BLaER1 treated with 17β-estradiol and CSF1 and Interleukin-3, amounts not matched to agents 10 nM and 100 nM (cell line): ENCODE measurements around the gene GALNT9.
A peak's percentile ranks its signal among the peaks of the same experiment; 100 is the strongest.

Experiments used
- H3K27ac ChIP-seq, 11 experiments: shearing (Covaris generic); formaldehyde crosslinking; 2 replicates each; pipeline ENCODE4 v1.8.1; 2022
- H3K27me3 ChIP-seq, 11 experiments: shearing (Covaris generic); formaldehyde crosslinking; 2 replicates each; pipeline ENCODE4 v1.8.1; 2022
- H3K36me3 ChIP-seq, 11 experiments: shearing (Covaris generic); formaldehyde crosslinking; 2 replicates each; pipeline ENCODE4 v1.8.1; 2022
- H3K4me1 ChIP-seq, 10 experiments: shearing (Covaris generic); formaldehyde crosslinking; 2 replicates each; pipeline ENCODE4 v1.8.1; 2022
- H3K4me2 ChIP-seq, 11 experiments: shearing (Covaris generic); formaldehyde crosslinking; 2 replicates each; pipeline ENCODE4 v1.8.1; 2022
- H3K4me3 ChIP-seq, 10 experiments: shearing (Covaris generic); formaldehyde crosslinking; 2 replicates each; pipeline ENCODE4 v1.8.1; 2022
- H3K9ac ChIP-seq, 11 experiments: shearing (Covaris generic); formaldehyde crosslinking; 2 replicates each; pipeline ENCODE4 v1.8.1; 2022
- H3K9me3 ChIP-seq, 11 experiments: shearing (Covaris generic); formaldehyde crosslinking; replicated peaks in 1 of 11; 2 replicates each; pipeline ENCODE4 v1.8.1; 2022
- H4K20me1 ChIP-seq, 11 experiments: shearing (Covaris generic); formaldehyde crosslinking; 2 replicates each; pipeline ENCODE4 v1.8.1; 2022
- Cebpa-rat ChIP-seq, 11 experiments: shearing (Covaris generic); IDR thresholded peaks; 2 replicates each; pipeline ENCODE4 v1.8.1; 2022

The GALNT9 gene

DNA sequence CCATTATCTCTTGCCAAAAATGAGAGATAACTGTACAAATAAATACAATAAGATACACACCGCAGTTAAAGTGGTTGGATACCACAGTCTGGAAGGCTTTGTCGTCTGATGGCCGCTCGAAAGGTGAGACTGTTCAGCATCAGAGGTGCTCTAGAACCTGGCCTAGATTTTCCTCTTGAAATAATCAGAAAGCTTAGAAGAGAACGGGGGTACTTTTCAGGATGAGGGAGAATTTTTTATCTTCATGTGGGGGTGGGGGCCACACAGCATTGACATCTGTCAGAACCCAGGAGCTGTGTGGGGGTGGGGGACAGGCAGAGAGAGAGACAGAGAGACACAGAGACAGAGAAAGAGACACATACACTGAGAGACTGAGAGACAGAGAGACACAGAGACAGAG, 90.5 kb downstream of the GALNT9 start:
- Histone ChIP-seq H3K9me3 (no peaks in the 10 kb centered on the region), H3K4me3 (no peak overlapping the region), H3K27ac (peak overlapping the region in 3 of 11 experiments; percentile 61 to 66 (median 63); a peak in 3 of 22 replicates), H3K27me3 (peaks cover 16 to 26% (median 23%) of the 10 kb centered on the region in 11 experiments; a peak in 20 of 22 replicates), H3K4me1 (peaks cover 32 to 62% (median 59%) of the 10 kb centered on the region in 10 experiments), H3K4me2 (peak overlapping the region in 10 of 11 experiments; percentile 33 to 94 (median 80); a peak in 18 of 22 replicates), H3K36me3 (no peaks in the 10 kb centered on the region), H4K20me1 (peaks cover 0 to 21% (median 13%) of the 10 kb centered on the region in 11 experiments; a peak in 12 of 22 replicates), H3K9ac (peak overlapping the region in 1 of 11 experiments; percentile 33; a peak in 1 of 22 replicates)
- no peak for TF ChIP-seq Cebpa-rat (IDR thresholded peaks at IDR 0.05)

DNA sequence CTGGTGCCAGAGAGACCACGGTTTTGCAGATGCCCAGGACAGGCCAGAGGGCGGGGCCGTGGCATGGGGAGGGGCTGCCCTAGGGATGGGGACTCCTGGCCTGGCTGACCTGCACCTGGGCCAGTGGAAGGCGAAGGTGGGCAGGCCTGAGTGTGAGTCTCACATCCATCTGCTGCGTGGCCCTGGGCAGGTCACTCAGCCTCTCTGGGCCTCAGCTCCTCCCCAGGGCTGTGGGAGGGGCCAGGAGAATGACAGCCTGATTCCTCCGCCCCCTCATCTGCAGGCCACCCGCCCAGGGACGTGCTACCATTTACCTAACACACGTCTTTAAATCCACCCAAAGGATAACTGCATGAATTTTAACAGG, 90.9 kb downstream of the GALNT9 start:
- peak overlapping the region in 3 of 11 experiments; percentile 34 to 54 (median 47); a peak in 6 of 22 replicates for H3K9ac ChIP-seq
- peaks cover 0 to 17% (median 9%) of the 10 kb centered on the region in 11 experiments; a peak in 12 of 22 replicates for H4K20me1 ChIP-seq
- H3K4me1 ChIP-seq: peaks cover 30 to 57% (median 55%) of the 10 kb centered on the region in 10 experiments
- peaks cover 16 to 26% (median 23%) of the 10 kb centered on the region in 11 experiments; a peak in 20 of 22 replicates for H3K27me3 ChIP-seq
- H3K4me2 ChIP-seq: peak overlapping the region in 9 of 11 experiments; percentile 62 to 94 (median 85); a peak in 18 of 22 replicates
- peak overlapping the region in 3 of 11 experiments; percentile 46 to 58 (median 55); a peak in 3 of 22 replicates for H3K27ac ChIP-seq
- H3K9me3 ChIP-seq: no peaks in the 10 kb centered on the region
- no peak overlapping the region for H3K4me3 ChIP-seq
- H3K36me3 ChIP-seq: no peaks in the 10 kb centered on the region
- no peak for TF ChIP-seq Cebpa-rat (IDR thresholded peaks at IDR 0.05)

DNA sequence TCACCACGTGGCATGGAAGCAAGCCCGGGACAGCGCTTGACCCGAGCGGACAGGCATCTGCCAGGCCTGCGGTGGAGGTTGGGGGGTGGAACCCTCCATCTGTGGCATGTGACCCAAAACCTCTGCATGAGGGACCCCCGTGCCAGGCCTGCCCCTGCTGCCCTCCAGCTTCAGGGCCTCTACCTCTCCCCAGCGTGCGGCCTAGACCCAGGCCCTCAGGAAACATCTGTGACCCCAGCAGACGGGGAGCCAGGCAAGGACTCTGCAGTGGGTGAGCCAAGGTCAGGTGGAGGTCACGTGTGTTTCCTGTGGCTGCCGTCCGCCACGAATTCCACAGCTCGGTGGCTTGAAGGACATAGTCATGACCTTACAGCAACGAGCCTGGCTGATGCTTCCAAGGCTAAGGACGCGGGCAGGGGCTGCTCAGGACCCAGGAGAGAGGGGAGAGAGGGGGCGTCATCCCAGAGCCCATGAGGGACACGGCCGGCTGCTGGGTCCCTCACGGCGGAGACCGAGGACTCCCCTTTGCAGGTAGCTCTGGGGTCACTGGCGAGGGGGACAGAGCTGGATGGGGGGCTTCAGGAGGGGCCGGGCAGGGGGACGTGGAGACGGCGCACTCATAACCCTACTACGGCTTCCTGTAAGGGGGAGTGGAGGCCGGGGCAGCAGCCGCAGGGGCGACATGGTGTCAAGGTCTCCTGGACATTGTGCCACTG, 91.5 kb downstream of the GALNT9 start:
- H4K20me1 ChIP-seq: peaks cover 0 to 14% (median 7%) of the 10 kb centered on the region in 11 experiments; a peak in 5 of 22 replicates
- H3K27ac ChIP-seq: peak overlapping the region in 8 of 11 experiments; percentile 12 to 58 (median 40); a peak in 8 of 22 replicates

DNA sequence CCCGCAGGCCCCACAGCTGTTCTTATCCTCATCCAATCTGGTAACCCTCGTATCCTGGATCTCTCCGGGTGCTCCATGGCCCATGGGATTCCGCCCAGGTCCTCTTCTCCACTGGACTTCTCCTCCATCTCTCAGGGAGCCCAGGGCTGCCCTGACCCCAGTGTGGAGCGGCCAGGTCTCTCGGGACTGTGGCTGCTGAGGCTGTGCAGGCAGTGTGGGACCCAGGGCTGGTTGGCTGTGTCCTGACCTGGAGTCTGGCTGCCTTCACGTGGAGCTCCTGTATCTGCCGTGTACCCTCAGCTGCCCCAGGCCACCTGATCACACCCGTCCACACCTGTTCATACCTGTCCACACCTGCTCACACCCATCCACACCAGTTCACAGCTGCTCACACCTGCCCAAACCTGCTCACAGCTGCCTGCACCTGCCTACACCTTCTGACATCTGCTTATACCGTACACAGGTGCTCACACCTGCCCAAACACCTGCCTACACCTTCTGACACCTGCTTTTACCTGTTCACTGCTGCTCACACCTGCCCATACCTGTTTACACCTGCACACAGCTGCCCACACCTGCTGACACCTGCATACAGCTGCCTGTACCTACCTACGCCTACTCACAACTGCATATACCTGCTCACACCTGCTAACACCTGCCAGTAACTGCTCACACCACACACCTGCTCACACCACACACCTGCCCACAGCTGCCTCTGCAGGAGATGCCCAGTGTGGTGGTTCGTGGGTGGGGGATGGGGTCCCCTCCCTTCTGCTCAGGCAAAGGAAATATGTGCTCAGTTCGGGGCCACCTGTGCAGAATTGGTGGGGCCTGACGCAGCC, 92.2 kb downstream of the GALNT9 start:
- Histone ChIP-seq H3K9me3 (no peaks in the 10 kb centered on the region), H3K4me1 (peaks cover 26 to 52% (median 50%) of the 10 kb centered on the region in 10 experiments), H3K9ac (peak overlapping the region in 6 of 11 experiments; percentile 9 to 54 (median 44); a peak in 7 of 22 replicates), H3K27ac (peak overlapping the region in 6 of 11 experiments; percentile 19 to 58 (median 40); a peak in 5 of 22 replicates), H3K4me3 (no peak overlapping the region), H4K20me1 (peaks cover 0 to 14% (median 7%) of the 10 kb centered on the region in 11 experiments; a peak in 5 of 22 replicates), H3K27me3 (peaks cover 16 to 26% (median 23%) of the 10 kb centered on the region in 11 experiments; a peak in 20 of 22 replicates), H3K4me2 (peak overlapping the region; percentile 62 to 94 (median 82)), H3K36me3 (no peaks in the 10 kb centered on the region)
- no peak for TF ChIP-seq Cebpa-rat (IDR thresholded peaks at IDR 0.05)

More for the DNA sequence above, 91.5 kb downstream of the GALNT9 start:
- peaks cover 16 to 26% (median 23%) of the 10 kb centered on the region in 11 experiments; a peak in 20 of 22 replicates for H3K27me3 ChIP-seq
- TF ChIP-seq Cebpa-rat (IDR thresholded peaks at IDR 0.05): no peak
- H3K4me3 ChIP-seq: no peak overlapping the region
- no peaks in the 10 kb centered on the region for H3K9me3 ChIP-seq
- H3K4me1 ChIP-seq: peaks cover 26 to 52% (median 50%) of the 10 kb centered on the region in 10 experiments
- H3K9ac ChIP-seq: peak overlapping the region in 8 of 11 experiments; percentile 16 to 54 (median 44); a peak in 14 of 22 replicates
- no peaks in the 10 kb centered on the region for H3K36me3 ChIP-seq
- peak overlapping the region; percentile 62 to 94 (median 82) for H3K4me2 ChIP-seq

DNA sequence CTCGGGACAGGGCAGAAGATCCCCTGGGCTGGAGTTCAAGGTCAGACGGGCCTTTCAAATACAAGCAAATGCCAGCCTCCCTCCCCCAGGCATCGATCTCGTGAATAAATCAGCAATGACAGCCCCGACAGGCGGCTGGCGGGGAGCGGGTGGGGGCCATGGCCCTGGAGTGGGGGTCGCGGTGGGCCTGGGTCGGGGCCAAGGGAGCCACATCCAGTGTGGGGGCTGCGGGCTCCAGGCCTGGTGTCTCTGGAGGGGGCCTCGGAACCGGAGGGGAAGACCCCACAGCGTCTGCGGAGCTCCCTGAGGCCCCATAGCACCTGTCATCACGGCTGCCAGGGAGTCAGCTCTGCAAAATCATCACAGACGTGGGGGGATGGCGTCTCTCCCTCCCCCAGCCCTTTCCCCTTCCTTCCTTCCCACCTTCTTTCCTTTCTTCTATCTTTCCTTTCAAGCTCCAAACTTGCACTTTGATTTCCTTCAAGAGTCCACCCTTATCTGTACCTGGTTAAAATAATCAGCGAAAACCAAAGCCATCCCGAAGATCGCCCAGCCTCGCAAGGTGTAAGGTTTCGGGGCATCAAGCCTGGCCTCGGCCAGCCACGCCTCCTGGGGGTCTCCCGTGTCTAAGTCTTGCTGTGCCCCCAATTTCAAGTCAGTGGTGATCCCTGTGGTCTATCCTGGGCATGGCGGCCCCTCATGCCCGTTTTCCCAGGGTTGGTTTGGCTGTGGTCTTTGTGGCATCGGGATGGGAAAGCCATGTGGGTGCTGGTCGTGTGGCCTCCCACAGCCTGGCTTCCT, 93.1 kb downstream of the GALNT9 start:
- H3K9me3 ChIP-seq: no peaks in the 10 kb centered on the region
- H3K36me3 ChIP-seq: no peaks in the 10 kb centered on the region
- TF ChIP-seq Cebpa-rat (IDR thresholded peaks at IDR 0.05): no peak
- no peak overlapping the region for H3K9ac ChIP-seq
- peaks cover 26 to 52% (median 50%) of the 10 kb centered on the region in 10 experiments for H3K4me1 ChIP-seq
- H3K27ac ChIP-seq: no peak overlapping the region
- H3K4me3 ChIP-seq: no peak overlapping the region
- H3K27me3 ChIP-seq: peaks cover 16 to 26% (median 23%) of the 10 kb centered on the region in 11 experiments; a peak in 20 of 22 replicates
- peaks cover 0 to 14% (median 7%) of the 10 kb centered on the region in 11 experiments; a peak in 5 of 22 replicates for H4K20me1 ChIP-seq
- peak overlapping the region; percentile 62 to 94 (median 82); a peak in 18 of 22 replicates for H3K4me2 ChIP-seq

DNA sequence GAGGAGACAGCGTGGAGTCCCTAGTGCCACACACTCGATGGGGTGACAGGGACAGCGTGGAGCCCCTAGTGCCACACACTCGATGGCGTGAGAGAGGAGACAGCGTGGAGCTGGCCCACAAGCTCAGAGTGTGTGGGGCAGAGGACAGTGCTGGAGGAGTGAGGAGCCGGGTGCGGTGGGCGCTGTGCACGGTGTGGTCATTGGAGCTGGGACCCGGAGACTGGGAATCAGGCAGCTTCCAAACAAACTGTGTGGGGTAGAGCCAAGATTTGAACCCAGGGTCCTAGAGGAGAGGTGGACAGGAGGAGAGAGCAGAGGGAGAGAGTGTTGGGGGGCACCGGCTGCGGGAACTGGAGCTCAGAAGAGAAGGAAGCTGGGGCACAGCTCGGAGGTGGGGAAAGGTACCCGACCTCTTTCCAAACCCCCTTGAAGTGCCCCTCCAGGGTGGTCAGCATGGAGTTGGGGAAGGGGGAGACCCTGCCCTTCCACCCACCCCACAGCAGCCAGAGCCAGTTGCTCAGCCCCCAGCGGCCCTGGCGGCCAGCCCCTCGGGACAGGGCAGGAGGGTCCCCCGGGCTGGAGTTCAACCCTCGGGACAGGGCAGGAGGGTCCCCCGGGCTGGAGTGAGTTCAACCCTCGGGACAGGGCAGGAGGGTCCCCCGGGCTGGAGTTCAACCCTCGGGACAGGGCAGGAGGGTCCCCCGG, 94.1 kb downstream of the GALNT9 start:
- no peak overlapping the region for H3K4me3 ChIP-seq
- no peak for TF ChIP-seq Cebpa-rat (IDR thresholded peaks at IDR 0.05)
- H3K9me3 ChIP-seq: no peaks in the 10 kb centered on the region
- H3K4me1 ChIP-seq: peaks cover 23 to 46% (median 44%) of the 10 kb centered on the region in 10 experiments
- H3K36me3 ChIP-seq: no peaks in the 10 kb centered on the region
- H4K20me1 ChIP-seq: peaks cover 0 to 14% (median 7%) of the 10 kb centered on the region in 11 experiments; a peak in 5 of 22 replicates
- peak overlapping the region in 1 of 11 experiments; percentile 15; a peak in 2 of 22 replicates for H3K4me2 ChIP-seq
- H3K27ac ChIP-seq: no peak overlapping the region
- H3K27me3 ChIP-seq: peaks cover 16 to 26% (median 23%) of the 10 kb centered on the region in 11 experiments; a peak in 20 of 22 replicates
- H3K9ac ChIP-seq: no peak overlapping the region

DNA sequence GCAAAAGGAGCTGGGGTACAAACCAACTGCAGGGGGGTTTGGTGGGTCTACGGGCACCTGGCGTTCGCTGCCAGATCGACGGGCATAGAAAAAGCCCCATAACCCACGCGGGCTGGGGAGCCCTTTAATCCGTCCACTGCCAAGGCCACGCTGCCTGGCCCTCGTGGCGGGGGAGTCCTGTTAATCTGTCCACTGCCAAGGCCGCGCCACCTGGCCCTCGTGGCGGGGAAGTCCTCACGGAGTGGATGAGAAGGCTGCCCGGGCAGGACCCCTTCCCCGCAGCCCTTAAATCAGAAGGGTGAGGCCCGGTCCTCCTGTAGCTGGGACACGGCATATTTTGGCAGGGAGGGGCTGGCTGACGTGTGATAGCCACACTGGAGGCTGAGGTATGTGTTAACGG, 99.0 kb downstream of the GALNT9 start:
- Histone ChIP-seq H3K4me3 (no peak overlapping the region), H3K27me3 (peaks cover 4 to 12% (median 5%) of the 10 kb centered on the region in 11 experiments; a peak in 20 of 22 replicates), H3K4me2 (no peak overlapping the region), H3K4me1 (peaks cover 22 to 42% (median 39%) of the 10 kb centered on the region in 10 experiments), H3K9ac (no peak overlapping the region), H4K20me1 (no peaks in the 10 kb centered on the region), H3K9me3 (peaks cover 0 to 5% (median 0%) of the 10 kb centered on the region in 11 experiments; a peak in 7 of 22 replicates), H3K36me3 (no peaks in the 10 kb centered on the region), H3K27ac (no peak overlapping the region)
- TF ChIP-seq Cebpa-rat (IDR thresholded peaks at IDR 0.05): no peak
